HPDE6-E6E7 (cell line): ENCODE results near the gene AQP12A.

Experiments used
- DNase-seq: peaks from one replicate; pipeline ENCODE4 v3.0.0; 2011; ENCODE audit warnings: missing footprints; ENCODE audit errors: extremely low spot score

Gene AQP12A

DNA sequence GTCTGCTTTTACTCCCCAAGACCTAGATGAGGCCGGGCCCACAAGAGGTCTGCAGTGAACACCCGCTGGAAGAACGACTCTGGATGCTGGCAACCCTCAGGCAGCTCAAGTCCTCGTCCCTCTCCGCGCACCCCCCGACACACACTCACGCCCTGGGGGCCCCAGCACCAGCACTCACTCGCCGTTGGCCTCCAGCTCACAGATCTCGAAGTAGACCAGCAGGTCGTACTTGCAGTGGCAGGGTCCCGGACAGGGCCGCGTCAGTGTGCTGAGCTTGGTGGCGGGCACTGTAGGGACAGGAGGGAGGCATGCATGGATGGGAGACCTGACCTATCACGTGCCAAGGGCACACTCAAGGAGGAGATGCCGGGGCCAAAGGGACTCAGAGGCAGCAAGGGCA, 49.4 kb downstream of the AQP12A start:
- DNase-seq, result no peak

DNA sequence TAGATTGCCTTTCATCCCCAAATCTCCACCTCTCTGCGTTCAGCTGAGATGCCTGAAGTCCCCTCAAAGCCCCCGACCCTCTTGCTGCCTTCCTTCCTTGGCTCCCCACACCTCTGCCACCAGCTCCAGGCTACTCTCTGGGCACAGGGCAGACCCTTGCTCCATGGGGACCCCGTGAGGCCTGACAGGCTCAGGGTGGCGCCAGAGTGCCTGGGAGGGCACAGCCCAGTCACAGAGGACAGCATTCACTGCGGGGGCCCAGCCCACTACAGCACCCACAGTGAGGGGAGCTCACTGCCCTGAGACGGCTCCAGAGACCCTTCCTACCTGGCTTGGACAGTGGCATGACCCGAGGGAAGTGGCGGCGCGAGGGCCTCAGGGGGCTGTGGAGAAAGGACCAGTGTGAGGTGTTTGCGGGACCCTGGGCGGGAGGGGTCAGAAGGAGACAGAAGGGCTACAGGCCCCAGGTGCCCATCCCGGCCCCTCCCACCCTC, 51.0 kb downstream of the AQP12A start:
- no peak for DNase-seq

DNA sequence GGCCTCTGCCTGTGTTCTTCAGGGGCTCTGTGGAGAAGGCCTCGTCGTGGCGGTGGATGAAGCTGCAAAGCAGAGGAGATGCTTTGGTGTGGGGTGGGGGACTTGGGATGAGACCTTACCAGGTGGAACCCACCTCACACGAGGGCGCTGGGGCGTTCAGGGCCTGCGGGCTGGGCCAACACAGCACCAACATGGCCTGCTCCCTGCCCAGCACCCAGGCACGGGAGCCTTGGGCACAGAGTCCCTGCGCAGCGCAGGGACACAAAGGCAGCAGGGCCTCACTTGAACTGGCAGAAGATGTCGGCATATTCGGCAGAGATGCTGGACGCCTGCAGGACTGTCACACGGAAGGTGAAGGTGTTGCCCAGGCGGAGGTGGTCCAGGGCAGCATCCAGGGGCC, 53.8 kb downstream of the AQP12A start:
- no peak for DNase-seq

DNA sequence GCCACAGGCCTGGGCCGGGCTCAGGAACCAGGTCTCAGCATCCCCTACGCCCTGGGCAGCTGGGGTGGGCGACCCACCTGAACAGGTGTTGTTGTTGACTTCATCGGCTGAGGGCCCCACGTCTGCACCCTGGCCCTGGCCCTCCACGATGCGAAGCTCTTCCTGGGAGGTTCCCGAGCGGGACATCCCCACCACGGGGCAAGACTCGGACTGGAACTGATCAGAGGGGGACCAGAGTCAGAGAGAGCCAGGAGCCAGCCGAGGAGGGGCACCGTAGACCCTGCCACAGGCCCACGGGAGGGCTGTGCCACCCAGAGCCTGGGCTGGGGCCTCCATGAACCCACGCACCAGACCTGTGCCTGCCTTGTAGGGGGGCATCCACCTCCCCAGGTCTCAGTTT, 54.3 kb downstream of the AQP12A start:
- DNase-seq, result no peak

DNA sequence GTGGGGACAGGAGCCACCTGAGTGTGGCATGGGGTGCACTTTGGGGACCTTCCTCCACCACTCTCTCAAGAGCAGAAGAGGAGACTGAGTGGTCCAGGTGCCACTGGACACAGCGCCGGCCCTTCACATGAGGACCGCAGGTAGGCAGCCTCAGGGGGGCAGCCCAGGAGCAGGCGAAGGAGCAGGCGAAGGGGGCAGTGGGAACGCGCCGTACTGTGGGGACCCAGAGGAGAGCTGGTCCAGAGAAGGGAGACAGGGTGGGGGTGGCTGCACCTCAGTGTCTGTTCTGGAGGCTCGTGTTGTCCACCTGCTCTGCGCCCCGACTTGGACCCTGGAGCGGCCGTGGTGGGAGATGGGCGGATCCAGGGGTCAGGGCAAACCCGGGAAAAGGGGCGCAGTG, 55.0 kb downstream of the AQP12A start:
- DNase-seq, result no peak

DNA sequence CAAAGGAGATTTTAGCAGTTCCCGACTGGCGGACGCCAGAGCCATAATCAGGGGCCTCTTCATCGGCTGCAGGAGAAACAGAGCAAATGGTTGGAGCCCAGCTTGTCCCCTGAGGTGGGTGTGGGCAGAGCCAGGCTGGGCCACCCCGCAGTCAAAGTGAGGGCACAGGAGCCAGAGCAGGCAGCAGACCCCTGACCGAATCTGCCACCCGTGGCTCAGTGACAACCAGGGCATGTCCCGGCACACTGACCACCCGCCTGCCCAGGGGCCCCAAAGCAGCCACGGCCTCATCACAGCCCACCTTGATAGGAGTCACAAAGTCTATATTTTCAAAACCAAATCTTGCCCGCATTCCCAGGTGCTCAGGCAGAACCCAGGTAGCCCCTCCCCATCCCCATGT, 55.6 kb downstream of the AQP12A start:
- no peak for DNase-seq
